HG02973 (cell line): ENCODE measurements around the gene TMOD2.

Experiments
- ATAC-seq: cut with Tn5 transposase; IDR thresholded peaks from one replicate; pipeline ENCODE4 v1.9.1; 2021; ENCODE audit warnings: moderate library complexity; ENCODE audit not compliant: unreplicated experiment

TMOD2 gene

DNA sequence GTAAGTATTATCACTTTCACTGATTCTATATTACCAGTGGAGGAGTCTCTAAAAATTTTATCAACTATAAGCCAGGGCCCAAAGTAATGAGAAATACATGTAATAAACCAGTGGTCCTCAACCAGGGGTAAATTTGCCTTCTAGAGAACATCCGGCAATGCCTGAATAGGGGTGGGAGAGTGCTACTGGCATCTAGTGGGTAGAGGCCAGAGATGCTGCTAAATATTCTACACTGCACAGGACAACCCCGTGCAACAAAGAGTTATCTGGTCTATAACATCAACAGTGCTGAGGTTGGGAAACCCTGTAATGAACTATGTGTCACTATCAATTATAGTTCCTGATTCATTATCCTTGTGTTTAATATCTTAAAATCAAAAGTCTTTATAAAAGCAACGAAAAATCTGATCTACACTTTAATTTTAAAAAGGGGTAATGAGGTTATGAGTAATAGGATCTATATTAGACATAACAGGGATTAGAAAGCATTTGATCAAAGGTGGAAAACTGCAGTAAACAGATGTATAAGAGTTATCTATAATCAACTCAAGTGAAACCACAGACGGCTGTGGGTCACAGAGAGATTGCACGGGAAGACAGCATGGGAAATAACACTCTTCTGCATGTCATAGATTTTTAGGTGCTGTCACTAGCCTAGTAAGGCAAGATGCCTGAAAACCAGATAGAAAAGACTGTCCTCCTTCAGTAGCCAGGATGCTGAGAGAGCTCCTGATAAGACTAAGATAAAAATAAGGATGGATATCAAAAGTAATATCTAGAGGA, 16.0 kb upstream of the TMOD2 start:
- no peak for ATAC-seq

DNA sequence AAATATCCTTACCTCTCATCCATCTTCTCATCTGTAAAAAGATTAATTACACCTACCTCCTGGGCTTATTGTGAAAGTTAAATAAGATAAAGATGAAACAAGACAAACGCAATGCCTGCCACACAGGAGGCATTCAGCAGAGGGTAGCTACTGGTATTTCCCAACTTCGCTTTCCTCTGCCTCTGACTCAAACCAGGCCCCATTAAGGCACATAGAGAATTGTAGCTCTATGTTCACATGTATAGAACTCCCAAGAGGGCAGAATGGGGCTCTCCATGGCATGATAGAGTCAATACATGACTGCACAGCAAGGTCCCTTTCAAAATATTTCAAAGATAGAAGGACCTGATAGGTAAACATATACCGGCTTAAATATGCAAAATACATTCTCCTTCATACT, 15.3 kb upstream of the TMOD2 start:
- no peak for ATAC-seq

- ATAC-seq = peak; percentile 19
Observed at GRCh38 chr15:51736751-51737521, 14.5 kb upstream of the TMOD2 start.

- peak; percentile 46 for ATAC-seq
Observed at GRCh38 chr15:51737522-51738305, 13.7 kb upstream of the TMOD2 start, which contains the start of gene LYSMD2. LYSMD2 (minus strand) TSS chr15:51737655; CDS start chr15:51737622, 33 bp downstream.

DNA sequence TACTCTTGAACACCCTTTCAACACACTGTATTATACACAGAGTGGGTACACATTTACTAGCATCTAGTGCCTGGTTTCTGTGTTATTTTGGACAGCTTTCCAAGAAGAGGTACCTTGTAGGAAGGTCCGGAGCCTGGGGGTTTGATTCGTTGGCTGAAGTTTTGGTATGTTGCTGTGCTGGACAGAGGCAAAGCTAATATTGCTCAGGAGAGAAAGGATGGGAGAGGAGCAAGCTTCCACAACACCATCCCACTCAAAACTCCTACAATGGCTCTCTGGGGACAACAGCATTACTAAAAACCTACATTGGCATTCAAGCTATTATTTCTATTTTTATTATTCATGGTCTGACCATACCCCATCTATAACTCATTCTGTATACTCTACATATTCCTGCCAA, 12.8 kb upstream of the TMOD2 start:
- ATAC-seq = no peak

GRCh38 chr15:51739061-51739712, 12.2 kb upstream of the TMOD2 start:
- no peak for ATAC-seq

DNA sequence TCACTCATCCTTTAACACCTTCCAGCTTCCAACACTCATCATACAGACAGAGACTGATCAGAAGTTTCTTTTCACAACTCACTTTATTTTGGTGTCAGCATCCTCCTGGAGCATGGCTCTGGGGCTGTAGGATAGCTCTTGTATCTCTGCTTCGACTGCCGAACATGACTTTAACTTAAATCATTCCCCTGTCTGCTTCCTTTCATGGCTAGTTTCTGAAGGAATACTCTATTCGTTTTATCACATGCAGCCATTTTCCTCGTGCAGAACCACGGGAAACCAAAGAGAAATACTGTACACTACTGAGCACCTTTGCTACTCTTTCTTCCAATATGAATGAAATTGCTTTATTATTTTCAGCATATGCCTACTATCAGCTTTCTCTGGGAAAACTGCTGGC, 2.1 kb upstream of the TMOD2 start:
- ATAC-seq = no peak

- no peak for ATAC-seq
Observed at GRCh38 chr15:51750186-51750585, 1.2 kb upstream of the TMOD2 start.

DNA sequence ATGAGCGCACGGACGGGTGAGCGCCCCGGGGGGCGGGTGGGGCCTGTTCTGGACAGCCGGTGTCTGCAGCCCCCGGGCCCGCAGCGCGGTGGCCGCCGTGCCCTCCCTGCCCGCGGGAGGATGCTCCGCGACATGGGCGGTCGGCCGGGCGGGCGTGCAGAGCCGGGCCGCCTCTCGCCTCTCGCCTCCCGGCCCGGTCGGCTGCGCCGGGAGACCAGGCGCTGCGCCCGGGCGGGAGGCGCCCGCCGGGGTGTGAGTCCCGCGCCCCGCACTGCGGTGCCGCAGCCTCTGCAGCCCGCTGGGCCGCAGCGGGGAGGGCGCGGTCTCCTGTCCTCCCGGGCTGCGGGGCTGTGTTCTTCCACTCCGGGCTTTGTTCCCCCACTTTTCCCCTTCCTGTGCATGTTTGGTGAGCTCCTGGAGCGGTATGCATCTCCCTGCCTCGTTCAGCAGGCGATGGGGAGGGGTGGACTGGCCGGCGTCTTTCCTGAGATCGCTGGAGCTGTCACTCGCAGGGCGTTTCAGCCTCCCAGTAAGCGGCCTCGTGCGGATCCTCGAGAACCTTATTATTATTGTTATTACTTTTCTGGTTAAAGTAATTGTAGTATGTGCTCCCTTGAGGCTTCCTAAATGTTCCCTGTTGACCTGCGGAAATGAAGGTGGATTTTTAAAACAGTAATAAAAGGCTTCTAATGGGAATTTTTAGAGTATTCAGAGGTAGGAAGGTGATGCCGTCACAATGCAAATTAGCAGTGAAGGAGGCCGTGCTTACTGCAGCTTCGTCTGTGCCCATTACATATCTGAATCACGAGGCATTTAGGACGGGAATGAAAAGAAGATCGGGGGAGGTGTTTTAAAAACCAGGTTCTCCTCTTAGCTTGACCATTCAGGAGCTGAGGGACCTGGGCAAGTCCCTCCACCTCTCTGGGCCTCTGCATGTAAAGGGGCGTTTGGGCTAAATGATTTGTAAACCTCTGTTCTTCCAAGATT, 593 bp downstream of the TMOD2 start:
- peak; percentile 26 for ATAC-seq

- ATAC-seq = no peak
Observed at GRCh38 chr15:51752888-51753287, 1.5 kb downstream of the TMOD2 start.

- ATAC-seq = no peak
Observed at GRCh38 chr15:51754267-51754666, 2.9 kb downstream of the TMOD2 start.

DNA sequence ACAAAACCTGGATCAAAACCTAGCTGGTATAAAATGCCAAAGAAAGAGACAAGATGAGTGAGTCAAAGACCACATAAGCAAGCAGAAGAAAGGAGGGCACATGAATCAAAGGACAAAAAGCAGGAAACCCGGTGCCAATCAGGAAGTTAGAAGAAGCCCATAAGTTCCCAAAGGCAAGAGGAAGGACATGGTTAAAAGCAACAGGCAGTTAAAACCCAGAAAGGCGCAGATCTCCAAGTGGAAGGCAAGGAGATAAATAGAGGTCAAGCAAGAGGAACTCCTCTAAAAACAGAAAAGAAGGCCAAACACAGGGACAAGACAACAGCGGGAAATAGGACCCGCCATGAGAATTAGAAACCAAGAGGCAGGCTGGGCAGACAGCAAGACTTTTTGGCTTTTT, 4.4 kb downstream of the TMOD2 start:
- no peak for ATAC-seq

- no peak for ATAC-seq
Observed at GRCh38 chr15:51756482-51756881, 5.1 kb downstream of the TMOD2 start.

DNA sequence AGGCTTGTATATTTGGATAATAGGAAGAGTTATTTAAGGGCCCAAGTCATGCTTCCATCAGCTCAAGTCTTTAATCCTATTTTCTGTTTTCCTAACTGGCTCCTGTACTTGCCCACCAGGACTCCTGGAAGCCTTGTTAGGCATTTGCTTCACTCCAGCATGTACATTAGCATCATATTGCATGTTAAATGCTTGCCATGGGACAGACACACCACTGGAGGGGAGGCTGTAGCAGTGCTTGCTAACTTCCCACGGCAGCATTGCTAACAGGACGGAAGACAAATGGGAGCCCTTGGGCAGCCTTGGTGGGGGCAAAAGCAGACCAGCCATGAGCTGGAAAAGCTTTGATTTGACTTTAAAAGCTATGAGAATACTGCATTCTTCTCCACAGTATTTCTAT, 6.1 kb downstream of the TMOD2 start:
- no peak for ATAC-seq

DNA sequence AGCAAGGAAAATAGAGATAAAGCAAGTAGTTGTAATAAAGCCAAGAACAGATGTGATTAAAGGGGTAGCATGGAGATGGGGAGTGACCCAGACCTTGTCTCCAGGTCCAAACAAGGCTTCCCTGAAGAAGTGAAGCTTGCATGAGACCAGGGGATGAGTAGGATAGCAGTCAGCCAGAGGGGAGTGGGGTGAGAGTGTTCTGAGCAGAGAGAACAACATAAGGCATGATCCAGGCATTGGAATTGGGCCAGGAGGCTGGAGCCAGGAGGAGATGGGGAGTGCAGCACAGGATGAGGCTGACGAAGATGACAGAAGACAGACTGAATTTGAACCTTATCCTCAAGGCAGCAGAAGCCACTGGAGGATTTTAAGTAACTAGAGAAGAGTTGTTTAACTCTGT, 7.2 kb downstream of the TMOD2 start:
- ATAC-seq = no peak

DNA sequence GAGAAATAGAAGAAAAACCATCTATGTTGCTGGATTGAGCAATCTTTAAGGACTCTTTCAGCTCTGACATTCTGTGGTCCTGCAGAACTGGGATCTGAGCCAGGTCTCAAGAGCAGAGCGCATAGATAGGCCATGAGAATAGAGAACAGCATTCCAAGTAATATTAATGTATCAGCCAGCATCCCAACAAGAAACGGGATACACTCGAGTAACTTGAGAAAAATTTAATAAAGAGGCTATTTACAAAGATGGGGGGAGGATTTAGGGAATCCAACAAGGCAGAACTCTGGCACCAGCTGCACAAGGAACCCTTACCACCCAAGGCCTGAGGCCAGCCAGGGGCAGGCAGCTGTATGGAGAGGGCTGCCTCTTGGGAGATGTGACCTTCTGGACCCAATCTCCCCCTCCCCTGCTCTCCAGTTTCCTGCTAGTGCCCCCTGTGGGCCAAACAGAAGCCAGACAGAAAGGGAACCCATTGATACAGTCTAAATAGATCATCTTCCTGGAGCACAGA, 8.2 kb downstream of the TMOD2 start:
- no peak for ATAC-seq

- ATAC-seq = no peak
Observed at GRCh38 chr15:51760805-51761204, 9.4 kb downstream of the TMOD2 start.

DNA sequence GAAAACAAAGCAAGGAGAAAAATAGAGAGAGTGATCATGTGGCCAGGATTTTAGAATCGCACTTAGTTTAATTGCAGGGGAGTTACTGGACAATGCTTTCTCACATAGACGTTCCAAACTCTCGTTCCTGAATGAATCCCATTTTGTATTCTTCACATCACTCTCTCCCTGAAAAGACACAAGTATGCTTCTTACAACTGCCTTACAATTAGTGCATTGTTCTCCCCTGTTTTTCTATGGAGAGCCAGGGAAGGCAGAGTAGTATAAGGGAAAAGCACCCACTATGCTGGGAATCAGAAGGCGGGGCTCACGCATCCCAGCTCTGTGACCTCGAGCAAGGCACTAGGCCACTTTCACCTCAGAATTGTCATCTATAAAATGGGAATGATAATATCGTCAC, 14.4 kb downstream of the TMOD2 start:
- ATAC-seq = no peak

DNA sequence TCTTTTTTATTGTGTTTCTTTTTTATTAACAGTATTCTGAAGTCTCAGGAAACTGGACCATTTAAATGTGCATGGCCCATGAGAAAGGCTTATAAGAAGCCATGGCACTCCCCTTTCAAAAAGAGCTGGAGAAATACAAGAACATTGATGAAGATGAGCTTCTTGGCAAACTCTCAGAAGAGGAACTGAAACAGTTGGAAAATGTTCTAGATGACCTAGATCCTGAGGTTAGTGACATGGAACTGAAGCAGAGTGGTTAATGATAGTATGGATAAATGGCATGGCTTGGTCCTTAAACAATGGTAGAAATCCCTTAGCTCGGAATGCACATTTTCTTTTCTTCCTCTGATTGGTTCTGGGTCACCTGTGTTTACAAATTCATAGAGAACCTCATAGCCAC, 14.9 kb downstream of the TMOD2 start:
- no peak for ATAC-seq

- ATAC-seq = no peak
Observed at GRCh38 chr15:51768018-51768417, 16.6 kb downstream of the TMOD2 start.
